ENCODE measurements around the gene ENDOV.

The ENDOV gene

DNA sequence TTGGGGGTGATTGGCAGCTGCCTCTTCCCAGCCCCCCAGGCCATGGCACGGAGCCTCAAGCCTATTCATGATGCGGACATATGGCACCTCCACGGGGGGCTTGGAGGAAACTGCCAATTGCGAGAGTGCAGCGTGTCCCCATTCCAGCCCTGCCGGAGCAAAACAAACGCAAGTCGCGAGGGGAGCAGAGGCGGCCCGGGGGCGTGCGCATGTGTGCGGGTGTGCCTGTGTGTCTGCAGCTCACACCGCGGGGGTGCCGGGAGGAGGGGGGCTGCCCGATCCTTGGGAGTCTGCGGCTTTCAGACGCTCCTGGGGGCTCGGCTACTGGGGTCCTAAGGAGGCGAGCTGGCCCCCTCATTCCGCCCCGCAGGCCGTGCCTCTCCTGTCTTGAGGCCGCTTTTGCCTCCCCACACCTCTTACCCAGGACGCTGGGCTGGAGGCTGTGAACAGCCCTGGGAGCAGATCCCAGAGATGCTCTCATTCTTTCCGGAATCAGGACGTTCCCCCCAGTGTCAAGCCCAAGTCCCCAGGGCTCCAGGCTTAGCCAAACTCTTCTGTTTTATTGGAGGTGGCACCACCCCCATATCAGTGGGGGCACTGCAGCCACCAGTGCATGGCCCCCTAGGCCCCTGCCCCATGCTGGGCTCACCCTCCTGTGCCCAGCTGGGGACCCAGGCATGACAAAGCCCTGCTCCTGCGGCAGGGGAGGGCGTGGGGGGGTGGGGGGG lies 29.1 kb downstream of the ENDOV start:
- no peak for DNase-seq (ENCODE audit: low read depth)
- TF ChIP-seq, protein P1, sequence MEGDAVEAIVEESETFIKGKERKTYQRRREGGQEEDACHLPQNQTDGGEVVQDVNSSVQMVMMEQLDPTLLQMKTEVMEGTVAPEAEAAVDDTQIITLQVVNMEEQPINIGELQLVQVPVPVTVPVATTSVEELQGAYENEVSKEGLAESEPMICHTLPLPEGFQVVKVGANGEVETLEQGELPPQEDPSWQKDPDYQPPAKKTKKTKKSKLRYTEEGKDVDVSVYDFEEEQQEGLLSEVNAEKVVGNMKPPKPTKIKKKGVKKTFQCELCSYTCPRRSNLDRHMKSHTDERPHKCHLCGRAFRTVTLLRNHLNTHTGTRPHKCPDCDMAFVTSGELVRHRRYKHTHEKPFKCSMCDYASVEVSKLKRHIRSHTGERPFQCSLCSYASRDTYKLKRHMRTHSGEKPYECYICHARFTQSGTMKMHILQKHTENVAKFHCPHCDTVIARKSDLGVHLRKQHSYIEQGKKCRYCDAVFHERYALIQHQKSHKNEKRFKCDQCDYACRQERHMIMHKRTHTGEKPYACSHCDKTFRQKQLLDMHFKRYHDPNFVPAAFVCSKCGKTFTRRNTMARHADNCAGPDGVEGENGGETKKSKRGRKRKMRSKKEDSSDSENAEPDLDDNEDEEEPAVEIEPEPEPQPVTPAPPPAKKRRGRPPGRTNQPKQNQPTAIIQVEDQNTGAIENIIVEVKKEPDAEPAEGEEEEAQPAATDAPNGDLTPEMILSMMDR (IDR thresholded peaks at IDR 0.05; ENCODE audit: insufficient read depth, low read depth, low read length, missing control alignments): no peak
- no peak overlapping the region for H3K4me3 ChIP-seq (ENCODE audit: low read length)

DNA sequence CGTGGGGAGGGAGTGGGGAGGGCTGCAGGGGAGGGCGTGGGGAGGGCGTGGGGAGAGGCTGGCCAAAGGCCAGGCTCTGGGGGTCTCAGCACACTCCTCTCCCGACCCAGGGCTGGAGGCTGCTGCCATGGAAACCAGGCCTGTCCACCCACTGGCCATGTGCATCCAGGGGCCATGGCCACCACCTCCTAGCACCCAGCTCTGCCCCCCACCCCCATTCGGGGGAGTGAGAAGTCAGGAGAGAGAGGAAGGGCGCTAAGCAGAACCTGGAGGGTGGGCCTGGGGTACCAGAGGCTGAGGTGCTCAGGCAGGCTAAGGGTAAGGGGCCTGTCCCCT lies 29.6 kb downstream of the ENDOV start:
- TF ChIP-seq, protein P1 (IDR thresholded peaks at IDR 0.05; ENCODE audit: insufficient read depth, low read depth, low read length, missing control alignments): no peak
- DNase-seq (ENCODE audit: low read depth): no peak
- no peak overlapping the region for H3K4me3 ChIP-seq (ENCODE audit: low read length)

DNA sequence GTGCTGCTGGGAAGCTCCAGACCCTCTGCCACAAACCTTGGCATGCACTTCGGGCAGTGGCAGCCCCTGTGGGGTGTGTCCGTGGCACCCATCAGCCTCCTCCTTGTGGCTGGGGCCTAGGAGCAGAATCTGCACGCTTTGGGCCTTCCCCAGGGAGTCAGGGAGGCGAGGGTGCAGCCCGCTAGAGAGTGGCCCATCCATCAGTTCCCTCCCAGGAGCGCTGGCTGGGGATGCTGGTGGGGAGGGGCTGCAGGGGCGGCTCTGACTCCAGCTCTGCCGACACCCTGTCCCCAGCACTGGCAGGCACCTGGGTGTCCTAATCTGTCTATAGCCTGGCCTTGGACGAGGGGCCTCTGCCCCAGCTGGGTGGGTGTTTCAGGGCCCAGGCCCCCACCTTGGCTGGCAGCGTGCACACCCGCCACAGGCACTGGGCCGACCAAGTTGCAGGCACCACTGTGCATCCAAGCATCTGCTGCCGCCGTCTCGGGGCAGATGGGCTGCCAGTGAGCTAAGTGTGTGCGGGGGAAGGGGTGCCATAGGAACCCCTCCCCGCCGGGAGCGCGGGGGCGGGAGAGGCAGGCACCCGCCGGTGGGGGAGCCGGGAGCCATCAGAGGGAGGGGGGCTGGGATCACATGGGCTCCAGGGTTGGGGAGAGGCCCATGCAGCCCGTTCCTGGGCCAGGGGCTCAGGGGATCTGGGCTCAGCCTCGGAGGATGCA lies 30.2 kb downstream of the ENDOV start:
- TF ChIP-seq, protein P1 (IDR thresholded peaks at IDR 0.05; ENCODE audit: insufficient read depth, low read depth, low read length, missing control alignments): no peak
- no peak overlapping the region for H3K4me3 ChIP-seq (ENCODE audit: low read length)

DNA sequence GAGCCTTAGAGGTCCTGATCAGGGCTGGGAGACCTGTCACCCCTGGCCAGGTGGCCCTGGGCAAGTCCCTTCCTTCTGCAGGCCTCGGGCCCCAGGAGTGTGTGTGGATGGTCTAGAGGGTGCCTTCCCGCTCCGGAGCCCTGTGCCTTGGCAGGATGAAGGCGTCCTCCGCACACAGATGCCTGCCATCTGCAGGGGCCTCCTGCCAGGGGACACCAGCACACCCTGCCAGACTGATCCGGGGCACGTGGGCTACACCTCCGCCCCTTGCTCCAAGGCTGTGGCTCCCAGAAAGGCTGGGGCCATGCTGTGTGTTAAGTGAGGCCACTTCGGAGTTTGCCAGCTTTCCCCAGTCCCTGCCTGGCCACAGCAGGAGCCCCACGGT lies 30.8 kb downstream of the ENDOV start:
- DNase-seq (ENCODE audit: low read depth): no peak
- TF ChIP-seq, protein P1 (IDR thresholded peaks at IDR 0.05; ENCODE audit: insufficient read depth, low read depth, low read length, missing control alignments): no peak
- H3K4me3 ChIP-seq (ENCODE audit: low read length): no peak overlapping the region

More for the DNA sequence above, 30.2 kb downstream of the ENDOV start:
- DNase-seq (ENCODE audit: low read depth): no peak

DNA sequence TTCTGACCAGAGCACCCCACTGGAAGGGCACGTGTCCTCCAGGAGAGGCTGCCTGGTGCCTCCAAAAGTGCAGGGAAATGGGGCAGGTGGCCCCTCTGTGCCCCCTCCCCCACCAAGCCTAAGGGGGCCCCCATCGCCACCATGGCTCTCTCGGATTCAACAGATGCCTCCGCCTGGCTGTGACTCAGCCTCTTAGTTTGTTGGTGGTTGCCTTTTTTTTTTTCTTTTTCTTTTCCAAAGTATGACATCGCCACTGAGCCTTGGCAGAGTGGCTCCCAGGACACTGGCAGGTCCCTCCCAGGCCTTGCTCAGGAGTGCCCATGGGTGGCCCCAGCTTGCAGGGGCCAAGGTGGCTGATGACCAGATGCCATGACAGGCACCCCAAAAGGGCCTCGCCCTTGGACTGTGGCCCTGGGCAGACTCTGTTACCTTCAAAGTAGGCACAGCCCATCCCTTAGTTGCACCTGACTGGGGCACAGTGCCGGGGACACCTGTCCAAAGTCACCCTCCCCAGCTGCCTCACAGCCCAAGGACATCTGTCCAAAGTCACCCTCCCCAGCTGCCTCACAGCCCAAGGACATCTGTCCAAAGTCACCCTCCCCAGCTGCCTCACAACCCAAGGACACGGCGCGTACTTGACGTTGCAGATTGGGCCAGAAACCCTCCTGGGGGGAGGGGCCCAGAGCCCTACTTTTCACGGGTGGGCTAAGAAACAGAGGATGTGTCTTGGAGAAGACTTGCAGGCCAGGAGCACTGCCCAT lies 31.9 kb downstream of the ENDOV start:
- DNase-seq (ENCODE audit: low read depth): peak; percentile 37
- TF ChIP-seq, protein P1 (IDR thresholded peaks at IDR 0.05; ENCODE audit: insufficient read depth, low read depth, low read length, missing control alignments): no peak
- no peak overlapping the region for H3K4me3 ChIP-seq (ENCODE audit: low read length)

DNA sequence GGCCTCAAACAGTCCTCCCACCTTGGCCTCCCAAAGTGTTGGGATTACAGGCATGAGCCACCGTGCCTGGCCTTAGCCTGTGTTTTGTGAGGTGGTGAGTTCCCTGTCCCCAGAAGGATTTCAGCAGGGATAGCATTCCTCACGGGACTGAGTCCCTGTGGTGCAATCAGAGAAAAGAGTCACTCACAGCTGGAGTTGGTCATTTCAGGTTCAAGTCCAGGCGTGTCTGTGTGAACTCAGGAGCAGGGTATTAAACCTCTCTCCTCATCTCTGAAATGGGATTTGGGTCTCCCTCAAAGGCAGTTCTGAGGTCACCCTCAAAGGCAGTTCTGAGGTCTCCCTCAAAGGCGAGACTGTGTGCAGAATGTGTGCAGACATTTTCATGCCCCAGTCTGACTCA lies 32.8 kb downstream of the ENDOV start:
- DNase-seq (ENCODE audit: low read depth): peak; percentile 66
- no peak overlapping the region for H3K4me3 ChIP-seq (ENCODE audit: low read length)
- TF ChIP-seq, protein P1 (IDR thresholded peaks at IDR 0.05; ENCODE audit: insufficient read depth, low read depth, low read length, missing control alignments): no peak
